Stimulated activated effector memory CD8-positive, alpha-beta T cell treated with anti-CD3 and anti-CD28 coated beads, Interleukin-12 subunit alpha, Interleukin-12 subunit beta, amount 100 ng/mL, for 72 hours (primary cell): ENCODE data around the gene NINJ2.
A peak's percentile ranks its signal among the peaks of the same experiment; 100 is the strongest.
"Not testable (repeated sequence)": the region's sequence is repeated elsewhere in the genome, so short reads cannot be mapped to it uniquely, and the experiment has no call there.

Experiments used
- ATAC-seq: fragments of 150-1000 bp; cut with Tn5 transposase; 2 replicates; pipeline ENCODE4 v1.10.0; 2021
- DNase-seq, 2 donors: peaks; one replicate each; pipeline ENCODE4 v3.0.0; 2021 to 2022; ENCODE audit warnings: low spot score in 2 of 2
- H3K27ac Mint-ChIP-seq: one replicate; pipeline ENCODE4 v1.8.0; 2022; ENCODE audit warnings: mild to moderate bottlenecking, mixed read lengths
- H3K36me3 Mint-ChIP-seq: one replicate; pipeline ENCODE4 v1.8.0; 2022; ENCODE audit warnings: mild to moderate bottlenecking, mixed read lengths
- H3K4me1 Mint-ChIP-seq: one replicate; pipeline ENCODE4 v1.8.0; 2022; ENCODE audit warnings: mixed read lengths
- H3K4me3 Mint-ChIP-seq: one replicate; pipeline ENCODE4 v1.8.0; 2022; ENCODE audit warnings: mild to moderate bottlenecking, mixed read lengths
- H3K9me3 Mint-ChIP-seq: one replicate; pipeline ENCODE4 v1.8.0; 2022; ENCODE audit warnings: mixed read lengths

Gene NINJ2, protein sequence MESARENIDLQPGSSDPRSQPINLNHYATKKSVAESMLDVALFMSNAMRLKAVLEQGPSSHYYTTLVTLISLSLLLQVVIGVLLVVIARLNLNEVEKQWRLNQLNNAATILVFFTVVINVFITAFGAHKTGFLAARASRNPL

DNA sequence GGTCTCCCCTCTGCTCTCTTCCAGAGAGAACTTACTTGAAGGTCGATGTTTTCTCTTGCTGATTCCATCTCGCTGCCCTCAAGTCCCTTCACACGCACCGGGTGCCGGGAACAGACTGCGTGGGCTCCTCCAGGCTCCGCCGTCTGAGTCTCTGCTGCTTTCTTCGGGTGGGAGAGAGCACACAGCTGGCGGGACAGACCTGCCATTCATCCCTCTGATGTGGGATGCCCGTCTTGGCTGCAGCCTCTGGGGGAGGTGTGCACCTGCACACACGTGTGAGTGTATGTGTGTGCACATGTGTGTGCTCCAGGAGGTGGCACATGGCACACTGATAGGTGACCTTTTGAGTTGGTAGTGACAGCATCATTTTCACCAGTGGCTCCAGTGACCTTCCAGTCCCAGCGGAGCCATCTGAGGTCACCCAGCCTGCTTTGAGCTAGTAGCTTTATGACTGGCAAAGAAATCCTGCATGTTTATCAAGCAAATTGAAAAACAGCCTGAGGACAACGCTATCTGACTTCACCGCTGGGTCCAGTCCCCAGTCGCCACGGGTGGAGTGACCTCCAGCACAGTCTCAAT is at the start of gene NINJ2:
Gene NINJ2 (minus strand): TSS at position 153 of the 579 bp plus-strand sequence. CDS start 85 bp downstream, at position 68.
- Mint-ChIP-seq H3K4me3 (peak within 1 kb of the TSS; percentile 17), H3K27ac (no peak within 1 kb of the TSS), H3K9me3 (no peaks in the 10 kb centered on the region), H3K4me1 (peaks cover 45% of the 10 kb centered on the region), H3K36me3 (peaks cover 7% of the 10 kb centered on the region)
- ATAC-seq (no peak), DNase-seq (no peak)

DNA sequence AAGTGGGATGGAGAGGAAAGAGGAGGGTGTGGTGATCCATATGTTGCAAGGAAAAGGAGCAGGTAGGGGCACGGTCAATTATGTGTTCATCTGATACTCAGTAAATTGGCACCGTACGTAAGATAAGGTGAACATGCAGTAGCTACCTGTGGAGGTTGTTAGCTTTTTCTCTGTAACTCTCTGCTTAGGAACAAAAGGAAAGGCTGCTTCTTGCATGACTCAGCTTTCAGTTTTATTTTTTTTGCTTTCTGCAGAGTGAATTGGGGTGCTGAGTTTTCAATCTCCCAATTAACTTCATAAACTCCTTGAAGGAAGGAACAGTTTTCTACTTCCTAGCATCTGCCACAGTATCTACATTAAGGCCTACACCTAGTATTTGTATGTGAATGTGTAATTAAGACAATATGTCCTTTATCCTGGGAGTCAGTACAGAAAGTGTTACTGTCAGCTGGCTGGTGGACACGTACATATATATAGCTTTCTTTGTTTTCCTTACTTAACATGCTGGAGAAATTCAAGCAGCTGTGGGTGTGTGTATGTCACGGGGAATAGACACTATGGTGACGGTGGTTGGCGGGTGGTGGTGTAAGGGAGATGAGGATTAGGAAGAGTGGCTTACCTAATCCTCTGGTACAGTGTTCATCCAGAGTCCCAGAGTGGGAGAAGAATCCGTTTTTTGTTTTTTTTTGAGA is 49.1 kb upstream of the NINJ2 start:
- Mint-ChIP-seq H3K4me1 (peaks cover 28% of the 10 kb centered on the region), H3K9me3 (no peaks in the 10 kb centered on the region), H3K4me3 (no peak overlapping the region), H3K27ac (peak overlapping the region; percentile 89), H3K36me3 (peaks cover 8% of the 10 kb centered on the region)
- no peak for ATAC-seq
- no peak for DNase-seq

DNA sequence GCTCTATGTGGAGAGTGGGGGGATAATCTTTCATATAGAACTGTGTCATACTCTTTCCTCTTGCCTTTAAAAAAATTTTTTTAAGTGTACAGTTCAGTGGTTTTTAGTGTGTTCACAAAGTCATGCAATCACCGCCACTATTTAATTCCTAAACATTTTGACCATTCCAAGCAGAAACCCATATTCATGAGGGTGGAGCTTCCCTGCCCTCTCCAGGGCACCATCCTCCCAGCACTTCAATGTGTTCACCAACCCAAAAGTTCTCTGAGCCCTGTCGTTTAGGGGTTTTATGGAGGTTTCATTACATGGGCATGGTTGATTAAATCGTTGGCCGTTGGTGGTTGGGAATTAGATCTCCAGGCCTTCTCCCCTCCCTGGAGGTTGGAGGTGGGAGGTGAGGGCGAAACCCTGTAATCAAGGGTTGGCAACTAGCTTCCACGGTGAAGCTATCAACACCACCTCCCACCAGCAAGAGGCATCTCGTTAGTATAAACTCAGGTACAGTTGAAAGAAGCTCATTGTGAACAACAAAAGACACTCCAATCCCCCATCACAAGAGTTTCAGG is 46.3 kb upstream of the NINJ2 start:
- Mint-ChIP-seq H3K4me1 (peaks cover 26% of the 10 kb centered on the region), H3K27ac (no peak overlapping the region)

DNA sequence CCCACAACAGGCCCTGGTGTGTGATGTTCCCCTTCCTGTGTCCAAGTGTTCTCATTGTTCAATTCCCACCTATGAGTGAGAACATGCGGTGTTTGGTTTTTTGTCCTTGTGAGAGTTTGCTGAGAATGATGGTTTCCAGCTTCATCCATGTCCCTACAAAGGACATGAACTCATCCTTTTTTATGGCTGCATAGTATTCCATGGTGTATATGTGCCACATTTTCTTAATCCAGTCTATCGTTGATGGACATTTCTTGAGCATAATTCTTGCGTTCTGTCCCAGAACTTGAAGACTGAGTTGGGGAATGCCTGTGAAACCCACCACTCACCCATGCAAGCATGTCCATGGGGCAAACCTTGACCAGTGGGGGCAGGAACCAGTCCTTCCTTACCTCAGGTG is 44.8 kb upstream of the NINJ2 start:
- not testable (repeated sequence) for ATAC-seq, H3K27ac Mint-ChIP-seq, DNase-seq, H3K36me3 Mint-ChIP-seq, H3K4me3 Mint-ChIP-seq, H3K9me3 Mint-ChIP-seq
- peaks cover 28% of the 10 kb centered on the region for H3K4me1 Mint-ChIP-seq

More for the DNA sequence above, 46.3 kb upstream of the NINJ2 start:
- no peak overlapping the region for H3K4me3 Mint-ChIP-seq
- ATAC-seq (no peak), DNase-seq (no peak)
- H3K36me3 Mint-ChIP-seq: peaks cover 8% of the 10 kb centered on the region
- H3K9me3 Mint-ChIP-seq: no peaks in the 10 kb centered on the region

DNA sequence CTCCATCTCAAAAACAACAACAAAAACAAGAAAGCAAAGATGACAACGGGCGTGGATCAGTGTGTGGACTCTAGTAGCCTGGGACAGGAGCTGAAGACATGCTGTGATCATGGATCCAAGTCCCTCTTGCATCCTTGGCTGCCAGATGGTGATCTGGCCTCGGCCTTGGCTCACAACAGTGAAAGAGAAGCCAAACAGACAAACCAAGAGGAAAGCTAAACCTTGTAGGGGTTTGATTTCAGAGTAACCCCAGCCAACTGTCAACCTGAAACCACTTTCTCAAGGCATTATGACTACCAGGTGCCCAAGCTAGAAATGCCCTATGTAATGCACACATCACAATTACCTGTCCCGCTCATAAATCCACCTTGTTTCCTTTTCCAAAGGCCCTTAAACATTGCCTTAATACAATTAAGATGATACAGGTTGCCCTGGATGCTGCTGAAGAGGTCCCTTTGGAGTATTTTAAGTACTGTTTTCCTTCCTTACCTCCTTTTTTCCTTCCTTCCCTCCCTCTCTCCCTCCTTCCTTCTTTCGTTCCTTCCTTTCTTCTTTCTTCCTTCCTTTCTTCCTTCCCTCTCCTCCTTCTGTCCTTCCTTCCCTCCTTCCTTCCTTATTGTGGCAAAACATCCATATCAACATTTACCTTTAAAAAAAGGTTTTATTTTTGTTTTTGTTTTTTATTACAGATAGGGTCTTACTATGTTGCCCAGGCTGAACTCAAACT is 41.4 kb upstream of the NINJ2 start:
- no peak for DNase-seq
- H3K9me3 Mint-ChIP-seq: no peaks in the 10 kb centered on the region
- H3K27ac Mint-ChIP-seq: no peak overlapping the region
- no peaks in the 10 kb centered on the region for H3K36me3 Mint-ChIP-seq
- H3K4me1 Mint-ChIP-seq: peaks cover 17% of the 10 kb centered on the region
- H3K4me3 Mint-ChIP-seq: no peak overlapping the region
- ATAC-seq: peak; percentile 72

DNA sequence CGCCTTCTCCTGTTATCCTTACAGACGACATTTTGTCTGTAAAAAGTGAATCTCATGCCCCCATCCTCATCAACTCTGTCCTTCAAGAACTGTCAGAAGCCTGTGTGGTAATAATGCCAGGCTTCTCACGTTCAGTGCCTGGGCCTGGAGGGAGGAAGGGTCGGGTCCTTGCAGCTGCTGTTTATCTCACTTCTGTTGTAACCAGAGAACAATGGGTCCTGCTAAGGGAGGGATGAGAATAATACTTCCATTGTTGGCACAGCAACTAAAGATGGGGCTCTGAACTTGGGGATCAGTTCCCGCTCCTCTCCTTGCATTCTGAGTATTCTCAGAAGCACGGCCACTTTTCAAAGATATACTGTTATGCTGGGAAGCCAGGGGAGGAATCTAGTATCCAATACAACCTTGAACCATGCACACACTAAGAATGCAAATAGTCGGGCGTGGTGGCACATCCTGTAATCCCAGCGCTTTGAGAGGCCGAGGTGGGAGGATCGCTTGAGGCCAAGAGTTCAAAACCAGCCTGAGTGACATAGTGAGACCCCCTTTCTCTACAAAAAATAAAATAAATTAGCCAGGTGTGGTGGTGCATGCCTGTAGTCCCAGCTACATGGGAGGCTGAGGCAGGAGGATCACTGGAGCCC is 38.8 kb upstream of the NINJ2 start:
- peaks cover 11% of the 10 kb centered on the region for H3K9me3 Mint-ChIP-seq
- ATAC-seq: no peak
- no peak for DNase-seq
- no peak overlapping the region for H3K4me3 Mint-ChIP-seq
- H3K4me1 Mint-ChIP-seq: peaks cover 24% of the 10 kb centered on the region
- no peaks in the 10 kb centered on the region for H3K36me3 Mint-ChIP-seq
- no peak overlapping the region for H3K27ac Mint-ChIP-seq

DNA sequence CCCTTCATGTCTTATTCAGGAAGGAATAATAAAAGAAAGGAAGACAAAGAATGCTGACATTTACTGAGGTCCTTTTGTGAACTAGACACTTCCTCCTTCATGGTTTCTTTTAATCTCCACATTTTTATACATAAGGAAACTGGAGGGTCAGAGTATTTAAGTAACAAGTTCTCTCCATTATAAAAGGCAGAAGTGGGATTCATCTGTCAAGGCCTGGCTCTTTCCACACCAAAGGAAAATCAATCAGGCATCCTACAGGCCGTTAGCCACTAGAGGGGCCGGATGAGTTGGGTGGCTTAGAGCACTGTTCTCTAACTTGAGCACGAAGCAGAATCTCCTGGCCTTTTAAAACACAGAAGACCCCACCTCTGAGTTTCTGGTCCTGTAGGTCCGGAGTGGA is 36.8 kb upstream of the NINJ2 start:
- Mint-ChIP-seq H3K27ac (no peak overlapping the region), H3K4me3 (no peak overlapping the region)

DNA sequence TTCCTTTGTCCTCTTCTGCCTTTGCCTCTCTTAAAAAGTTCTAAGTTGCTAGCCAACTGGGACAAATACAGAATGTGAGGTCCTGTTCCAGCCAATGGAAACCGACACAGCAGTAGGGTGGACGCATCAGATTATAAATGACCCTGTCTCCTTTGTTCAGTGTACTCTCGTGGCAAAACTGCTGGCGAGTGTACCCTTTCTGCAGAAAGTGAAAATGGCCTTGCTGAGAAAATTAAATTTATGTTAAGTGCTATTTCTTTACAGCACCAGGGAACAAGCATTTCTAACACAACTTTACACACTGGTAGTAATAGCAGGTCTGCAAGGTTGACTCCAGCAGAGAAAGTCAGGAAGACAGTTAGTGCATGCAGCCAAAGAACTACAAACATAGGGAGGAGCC is 35.0 kb upstream of the NINJ2 start:
- peaks cover 11% of the 10 kb centered on the region for H3K9me3 Mint-ChIP-seq
- H3K27ac Mint-ChIP-seq, ATAC-seq, H3K36me3 Mint-ChIP-seq, H3K4me1 Mint-ChIP-seq, DNase-seq, H3K4me3 Mint-ChIP-seq: not testable (repeated sequence)

More for the DNA sequence above, 36.8 kb upstream of the NINJ2 start:
- Mint-ChIP-seq H3K4me1 (peaks cover 22% of the 10 kb centered on the region), H3K36me3 (no peaks in the 10 kb centered on the region), H3K9me3 (peaks cover 11% of the 10 kb centered on the region)
- ATAC-seq (no peak), DNase-seq (no peak)

DNA sequence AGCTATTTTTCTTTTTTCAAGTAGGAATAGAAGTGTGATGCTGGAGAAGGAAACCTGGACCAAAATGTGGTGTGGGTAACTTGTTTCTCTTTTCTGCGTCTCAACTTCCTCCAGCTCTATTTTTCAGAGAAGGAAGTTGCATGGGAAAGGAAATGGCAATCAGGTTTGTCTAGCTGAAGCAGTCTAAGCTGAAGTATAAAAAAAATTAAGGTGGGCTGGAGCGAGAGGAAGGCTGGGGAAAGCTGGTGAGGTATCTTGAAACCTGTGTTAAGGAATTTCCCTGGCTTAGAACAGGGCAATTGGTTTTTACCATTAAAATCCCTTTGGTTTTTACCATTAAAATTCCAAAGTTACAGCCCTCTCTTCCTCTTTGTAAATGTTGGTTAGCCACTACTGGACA is 34.2 kb upstream of the NINJ2 start:
- DNase-seq (no peak), ATAC-seq (no peak)
- Mint-ChIP-seq H3K9me3 (peaks cover 11% of the 10 kb centered on the region), H3K36me3 (no peaks in the 10 kb centered on the region), H3K27ac (no peak overlapping the region), H3K4me1 (peaks cover 7% of the 10 kb centered on the region), H3K4me3 (no peak overlapping the region)

DNA sequence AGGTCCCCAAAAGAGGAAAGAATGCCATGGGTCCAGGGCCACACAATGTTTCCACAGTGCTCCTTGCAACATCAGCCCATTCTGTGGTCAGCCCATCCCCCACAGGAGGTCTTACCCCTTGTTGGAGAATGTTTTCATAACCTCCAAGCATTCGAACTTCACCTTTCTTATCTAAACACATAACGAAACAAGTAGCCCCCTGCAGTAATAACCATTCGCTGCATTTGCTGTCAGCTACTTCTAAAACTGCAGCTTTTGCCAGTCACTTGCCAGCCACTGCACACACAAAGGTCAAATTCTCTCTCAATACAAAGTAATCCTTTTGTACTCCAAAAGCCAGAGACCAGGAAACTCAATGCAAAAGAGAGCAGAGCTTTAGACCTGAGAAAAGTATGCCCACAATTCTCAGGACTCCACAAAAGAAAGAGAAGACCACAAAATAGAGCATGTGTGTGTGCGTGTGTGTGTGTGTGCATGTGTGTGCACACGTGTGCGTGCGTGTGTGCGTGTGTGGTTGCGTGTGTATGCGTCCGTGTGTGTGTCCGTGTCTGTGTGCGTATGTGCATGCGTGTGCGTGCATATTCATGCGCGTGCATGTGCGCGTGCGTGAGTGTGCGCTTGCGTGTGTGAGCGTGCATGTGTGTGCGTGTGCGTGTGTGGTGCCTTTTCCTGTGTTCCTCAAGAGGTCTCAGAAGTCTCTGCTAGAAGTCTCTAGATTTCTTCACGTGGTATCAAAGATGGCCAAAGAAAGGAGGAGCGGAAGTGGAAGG is 31.7 kb upstream of the NINJ2 start:
- DNase-seq (no peak), ATAC-seq (no peak)
- peaks cover 7% of the 10 kb centered on the region for H3K4me1 Mint-ChIP-seq
- no peaks in the 10 kb centered on the region for H3K36me3 Mint-ChIP-seq
- H3K9me3 Mint-ChIP-seq: peaks cover 11% of the 10 kb centered on the region
- H3K4me3 Mint-ChIP-seq: no peak overlapping the region
- no peak overlapping the region for H3K27ac Mint-ChIP-seq

DNA sequence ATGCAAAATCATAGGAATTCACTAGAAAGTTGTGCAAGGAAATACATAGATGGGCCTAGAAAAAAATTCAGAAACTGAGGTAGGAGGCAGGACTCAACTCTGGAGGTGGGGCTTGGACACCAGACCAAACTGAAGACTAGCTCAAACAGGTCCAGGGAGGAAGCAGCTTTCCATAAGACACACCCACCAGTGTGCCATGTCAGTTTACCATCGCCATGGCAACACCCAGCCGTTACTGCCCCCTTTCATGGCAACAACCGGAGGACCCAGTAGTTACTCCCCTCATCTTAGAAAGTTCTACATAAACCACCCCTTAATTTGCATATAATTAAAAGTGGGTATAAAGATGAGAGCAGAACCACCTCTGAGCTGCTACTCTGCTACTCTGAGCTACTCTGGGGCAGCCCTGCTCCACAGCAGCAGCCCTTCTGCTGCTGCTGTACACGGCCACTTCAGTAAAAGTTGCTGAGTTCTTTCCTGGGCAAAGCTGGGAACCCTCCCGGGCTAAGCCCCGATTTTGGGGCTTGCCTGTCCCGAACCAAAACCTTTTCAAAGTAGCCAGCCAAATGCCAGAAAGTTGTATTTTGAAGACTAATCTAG is 30.8 kb upstream of the NINJ2 start:
- no peak overlapping the region for H3K27ac Mint-ChIP-seq
- no peak overlapping the region for H3K4me3 Mint-ChIP-seq

DNA sequence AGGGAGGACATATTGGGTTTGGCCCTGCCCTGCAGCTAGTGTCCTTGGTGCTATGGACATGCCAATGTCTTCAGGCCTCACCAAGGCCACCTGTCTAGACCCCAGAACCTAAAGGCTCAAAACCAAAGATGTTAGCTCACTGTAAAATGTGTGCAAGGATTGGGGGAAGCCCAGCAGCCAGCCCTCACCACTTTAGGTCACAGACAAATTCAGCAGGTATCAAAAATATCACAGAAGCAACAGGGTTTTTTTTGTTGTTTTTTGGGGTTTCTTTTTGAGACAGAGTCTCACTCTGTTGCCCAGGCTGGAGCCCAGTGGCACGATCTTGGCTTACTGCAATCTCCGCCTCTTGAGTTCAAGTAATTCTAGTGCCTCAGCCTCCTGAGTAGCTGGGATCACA is 29.0 kb upstream of the NINJ2 start:
- peaks cover 2% of the 10 kb centered on the region for H3K9me3 Mint-ChIP-seq
- DNase-seq: no peak
- no peaks in the 10 kb centered on the region for H3K36me3 Mint-ChIP-seq
- no peak overlapping the region for H3K27ac Mint-ChIP-seq
- no peak overlapping the region for H3K4me3 Mint-ChIP-seq
- no peak for ATAC-seq
- peaks cover 2% of the 10 kb centered on the region for H3K4me1 Mint-ChIP-seq

More for the DNA sequence above, 30.8 kb upstream of the NINJ2 start:
- H3K4me1 Mint-ChIP-seq: peaks cover 7% of the 10 kb centered on the region
- H3K36me3 Mint-ChIP-seq: no peaks in the 10 kb centered on the region
- ATAC-seq (no peak), DNase-seq (no peak)
- H3K9me3 Mint-ChIP-seq: peaks cover 11% of the 10 kb centered on the region

DNA sequence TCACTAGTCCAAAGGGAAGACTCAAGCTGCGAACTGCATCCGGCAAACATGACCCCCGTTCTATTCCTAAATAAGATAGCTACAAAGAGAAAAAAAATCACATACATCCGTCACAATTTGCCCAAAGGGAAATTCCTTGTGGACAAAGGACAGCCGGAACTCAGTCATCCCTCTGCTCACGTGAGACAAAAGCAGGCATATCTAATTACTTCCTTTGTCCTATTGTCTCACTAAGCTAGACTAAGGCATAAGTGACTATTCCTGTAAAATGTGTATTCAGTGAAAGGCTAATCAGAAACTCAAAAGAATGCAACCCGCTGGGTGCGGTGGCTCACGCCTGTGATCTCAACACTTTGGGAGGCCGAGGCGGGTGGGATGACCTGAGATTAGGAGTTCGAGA is 27.2 kb upstream of the NINJ2 start:
- no peak for DNase-seq
- H3K4me1 Mint-ChIP-seq: peaks cover 15% of the 10 kb centered on the region
- no peak for ATAC-seq

DNA sequence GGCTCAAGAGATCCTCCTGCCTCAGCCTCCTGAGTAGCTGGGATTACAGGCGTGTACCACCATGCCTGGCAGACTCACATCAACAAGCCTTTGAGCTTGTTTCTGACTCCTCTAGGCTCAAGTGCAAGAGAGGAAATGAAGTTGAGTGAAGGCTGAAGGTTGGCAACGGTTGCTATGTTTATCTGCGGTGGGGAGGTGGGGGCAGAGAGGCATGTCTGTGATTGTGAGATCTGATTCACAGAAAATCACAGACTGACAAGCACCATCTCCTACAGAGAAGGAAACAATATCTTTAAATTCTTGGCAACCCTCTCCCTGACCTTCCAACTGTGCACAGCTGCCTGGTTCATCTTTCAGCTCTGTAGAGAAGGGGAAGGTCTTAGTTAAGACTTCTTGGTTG is 22.1 kb upstream of the NINJ2 start:
- DNase-seq (peak; percentile 48 to 84), ATAC-seq (peak; percentile 95)
- Mint-ChIP-seq H3K4me3 (peak overlapping the region; percentile 29), H3K36me3 (no peaks in the 10 kb centered on the region), H3K27ac (peak overlapping the region; percentile 88), H3K4me1 (peaks cover 48% of the 10 kb centered on the region), H3K9me3 (no peaks in the 10 kb centered on the region)

More for the DNA sequence above, 27.2 kb upstream of the NINJ2 start:
- no peak overlapping the region for H3K27ac Mint-ChIP-seq
- H3K9me3 Mint-ChIP-seq: no peaks in the 10 kb centered on the region
- no peak overlapping the region for H3K4me3 Mint-ChIP-seq
- H3K36me3 Mint-ChIP-seq: no peaks in the 10 kb centered on the region
